ENCODE data around the gene CHRNA1.

Gene CHRNA1

DNA sequence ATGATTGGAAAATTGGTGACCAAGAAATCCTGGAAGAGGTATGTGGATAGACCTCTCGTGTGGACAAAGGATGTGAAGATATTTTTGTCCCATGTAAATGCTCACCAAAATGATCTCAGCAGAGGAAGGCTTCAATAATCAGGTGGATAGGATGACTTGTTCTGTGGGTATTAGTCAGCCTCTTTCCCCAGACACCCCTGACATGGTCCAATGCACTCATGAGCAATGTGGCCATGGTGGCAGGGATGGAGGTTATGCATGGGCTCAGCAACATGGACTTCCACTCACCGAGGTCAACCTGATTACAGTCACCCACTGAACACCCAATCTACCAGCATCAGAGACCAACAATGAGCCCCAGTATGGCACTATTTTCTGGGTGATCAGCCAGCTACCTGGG is 20.2 kb downstream of the CHRNA1 start:
- TF ChIP-seq, protein P1, sequence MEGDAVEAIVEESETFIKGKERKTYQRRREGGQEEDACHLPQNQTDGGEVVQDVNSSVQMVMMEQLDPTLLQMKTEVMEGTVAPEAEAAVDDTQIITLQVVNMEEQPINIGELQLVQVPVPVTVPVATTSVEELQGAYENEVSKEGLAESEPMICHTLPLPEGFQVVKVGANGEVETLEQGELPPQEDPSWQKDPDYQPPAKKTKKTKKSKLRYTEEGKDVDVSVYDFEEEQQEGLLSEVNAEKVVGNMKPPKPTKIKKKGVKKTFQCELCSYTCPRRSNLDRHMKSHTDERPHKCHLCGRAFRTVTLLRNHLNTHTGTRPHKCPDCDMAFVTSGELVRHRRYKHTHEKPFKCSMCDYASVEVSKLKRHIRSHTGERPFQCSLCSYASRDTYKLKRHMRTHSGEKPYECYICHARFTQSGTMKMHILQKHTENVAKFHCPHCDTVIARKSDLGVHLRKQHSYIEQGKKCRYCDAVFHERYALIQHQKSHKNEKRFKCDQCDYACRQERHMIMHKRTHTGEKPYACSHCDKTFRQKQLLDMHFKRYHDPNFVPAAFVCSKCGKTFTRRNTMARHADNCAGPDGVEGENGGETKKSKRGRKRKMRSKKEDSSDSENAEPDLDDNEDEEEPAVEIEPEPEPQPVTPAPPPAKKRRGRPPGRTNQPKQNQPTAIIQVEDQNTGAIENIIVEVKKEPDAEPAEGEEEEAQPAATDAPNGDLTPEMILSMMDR (IDR thresholded peaks at IDR 0.05; ENCODE audit: low read length, missing control alignments), result no peak
- no peak for DNase-seq (ENCODE audit: low read depth)
- H3K4me3 ChIP-seq (replicated peaks; ENCODE audit: low read depth, low read length), result no peak overlapping the region

DNA sequence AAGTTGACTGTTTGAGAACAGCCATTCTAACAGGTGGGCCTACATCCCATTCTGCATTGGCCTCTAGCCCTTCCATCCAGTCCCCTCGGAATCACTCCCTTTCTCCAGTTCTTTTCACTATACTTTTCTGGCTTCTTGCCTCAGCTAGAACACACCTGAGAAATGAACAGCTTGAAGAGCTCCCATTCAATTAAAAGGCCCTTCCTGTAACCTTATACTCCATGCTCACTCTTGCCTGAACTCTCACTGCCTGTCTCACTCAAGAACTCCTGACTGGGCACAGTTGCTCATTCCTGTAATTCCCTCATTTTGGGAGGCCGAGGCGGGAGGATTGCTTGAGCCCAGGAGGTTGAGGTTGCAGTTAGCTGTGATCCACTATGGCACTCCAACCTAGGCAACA is 23.6 kb downstream of the CHRNA1 start:
- no peak for DNase-seq (ENCODE audit: low read depth)
- TF ChIP-seq, protein P1 (IDR thresholded peaks at IDR 0.05; ENCODE audit: low read length, missing control alignments), result no peak
- no peak overlapping the region for H3K4me3 ChIP-seq (replicated peaks; ENCODE audit: low read depth, low read length)

DNA sequence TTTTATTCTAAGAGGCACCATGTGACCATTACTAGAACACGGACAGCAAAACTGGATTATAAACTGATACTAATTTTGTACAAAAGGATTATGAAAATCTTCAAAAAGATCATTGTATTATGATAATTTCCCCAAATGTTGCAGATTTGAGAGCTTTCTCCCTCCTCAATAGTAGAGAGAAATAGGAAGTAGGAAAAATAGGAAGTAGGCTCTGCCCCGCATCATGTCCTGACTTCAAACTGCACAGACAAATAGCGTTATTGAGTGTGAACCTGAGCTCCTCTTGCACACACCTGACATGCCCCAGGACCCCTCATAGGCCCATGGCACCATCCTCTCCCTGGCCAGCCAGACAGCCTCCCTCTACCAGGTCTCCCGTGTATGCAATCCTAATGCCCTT is 25.4 kb downstream of the CHRNA1 start:
- TF ChIP-seq, protein P1 (IDR thresholded peaks at IDR 0.05; ENCODE audit: low read length, missing control alignments), result no peak
- H3K4me3 ChIP-seq (replicated peaks; ENCODE audit: low read depth, low read length), result no peak overlapping the region
- no peak for DNase-seq (ENCODE audit: low read depth)

DNA sequence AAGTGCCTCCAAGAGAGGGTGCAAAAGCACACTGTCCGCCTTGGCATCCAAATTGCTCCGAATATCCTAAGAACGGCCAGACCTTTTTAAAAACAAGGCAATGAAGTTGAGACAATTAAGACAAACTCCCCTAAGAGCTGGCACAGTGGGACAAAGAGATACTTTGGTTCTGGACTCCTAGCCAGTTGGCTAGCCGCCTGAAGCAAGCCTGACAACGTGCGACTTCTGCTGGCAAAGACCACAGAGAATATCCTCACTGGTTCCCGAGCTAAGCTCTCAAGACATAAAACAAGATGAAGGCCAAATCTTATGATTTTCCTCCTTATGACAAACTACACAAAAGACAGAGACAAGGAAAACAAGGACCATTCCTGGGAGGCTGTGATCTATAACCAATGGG is 32.7 kb downstream of the CHRNA1 start:
- H3K4me3 ChIP-seq (replicated peaks; ENCODE audit: low read depth, low read length), result no peak overlapping the region
- TF ChIP-seq, protein P1 (IDR thresholded peaks at IDR 0.05; ENCODE audit: low read length, missing control alignments), result no peak
- no peak for DNase-seq (ENCODE audit: low read depth)

DNA sequence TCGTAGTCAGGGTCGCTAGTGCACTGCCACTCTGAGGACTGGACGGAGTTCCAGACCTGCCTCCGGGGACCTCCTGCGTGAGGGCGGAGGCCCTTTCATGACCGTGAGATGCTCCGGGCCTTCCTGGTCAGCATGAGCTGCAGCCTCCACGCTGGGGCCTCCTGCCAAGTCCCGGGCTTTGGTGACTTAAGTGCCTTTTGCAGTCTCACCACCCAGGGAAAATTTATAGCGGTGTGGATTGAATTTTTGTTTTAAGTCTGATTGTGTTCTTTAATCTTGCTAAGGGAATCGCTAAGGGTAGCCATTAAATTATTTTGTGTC is 33.6 kb downstream of the CHRNA1 start:
- H3K4me3 ChIP-seq (replicated peaks; ENCODE audit: low read depth, low read length), result no peak overlapping the region
- DNase-seq (ENCODE audit: low read depth), result no peak

DNA sequence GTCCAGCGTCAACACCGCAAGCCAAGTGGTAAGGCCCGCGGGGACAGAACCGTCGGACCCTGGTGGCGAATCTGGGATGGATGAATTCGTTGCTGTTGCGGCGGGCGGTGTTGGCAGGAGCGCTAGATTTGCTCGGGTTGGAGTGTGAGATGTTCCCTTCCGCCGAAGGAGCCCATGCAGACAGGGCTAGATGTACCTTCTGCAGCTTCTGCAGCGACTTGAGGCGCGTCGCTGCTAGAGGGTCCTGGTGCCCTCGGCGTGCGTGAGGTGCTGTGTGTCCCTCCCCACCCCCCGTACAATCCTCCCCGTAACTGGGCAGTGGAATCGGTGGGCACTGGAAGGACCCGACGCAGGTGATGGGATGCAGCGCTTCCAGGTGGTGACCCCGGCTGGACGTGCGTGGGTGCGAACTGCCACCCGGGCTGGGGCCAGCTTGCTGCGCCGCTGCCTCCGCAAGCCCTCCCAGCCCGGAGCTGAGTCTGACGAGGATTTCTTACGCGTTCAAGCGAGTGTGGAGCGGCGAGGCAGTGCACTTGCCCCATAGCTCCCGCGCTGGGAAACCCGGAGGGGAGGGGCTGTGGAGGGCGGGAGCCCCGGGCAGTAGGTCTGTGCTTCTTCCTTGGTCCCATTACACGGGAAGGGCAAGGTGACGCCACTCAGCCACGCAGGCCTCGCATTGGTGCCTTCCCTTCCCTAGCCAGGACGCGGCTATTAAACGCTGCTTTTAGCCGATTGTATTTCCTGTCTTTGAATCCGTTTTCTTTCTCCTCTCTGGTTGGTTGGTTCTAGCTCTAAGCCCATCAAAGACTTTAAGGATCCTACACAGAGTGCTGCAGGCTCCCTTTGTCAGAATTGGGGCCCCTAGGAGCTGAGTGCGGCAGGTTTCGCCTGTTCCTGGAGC is 34.2 kb downstream of the CHRNA1 start:
- DNase-seq (ENCODE audit: low read depth), result peak; percentile 12
- TF ChIP-seq, protein P1 (IDR thresholded peaks at IDR 0.05; ENCODE audit: low read length, missing control alignments), result no peak
- peak overlapping the region; percentile 39 for H3K4me3 ChIP-seq (replicated peaks; ENCODE audit: low read depth, low read length)

More for the DNA sequence above, 33.6 kb downstream of the CHRNA1 start:
- TF ChIP-seq, protein P1 (IDR thresholded peaks at IDR 0.05; ENCODE audit: low read length, missing control alignments), result no peak

DNA sequence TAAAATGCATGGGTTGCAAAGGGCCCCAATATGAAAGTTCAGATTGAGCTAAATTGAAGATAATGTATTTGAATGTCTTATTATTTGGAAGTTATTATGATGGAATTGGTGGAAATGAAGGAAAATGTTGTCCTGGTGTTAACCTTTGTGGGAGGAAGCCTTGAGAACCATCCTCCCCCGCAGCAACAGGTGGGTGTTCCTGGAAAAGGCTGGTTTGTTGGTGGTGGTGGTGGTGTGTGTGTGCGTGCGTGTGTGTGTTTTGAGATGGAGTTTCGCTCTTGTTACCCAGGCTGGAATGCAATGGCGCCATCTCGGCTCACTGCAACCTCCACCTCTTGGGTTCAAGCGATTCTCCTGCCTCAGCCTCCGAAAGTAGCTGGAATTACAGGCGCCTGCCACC is 36.2 kb downstream of the CHRNA1 start:
- no peak overlapping the region for H3K4me3 ChIP-seq (replicated peaks; ENCODE audit: low read depth, low read length)
- TF ChIP-seq, protein P1 (IDR thresholded peaks at IDR 0.05; ENCODE audit: low read length, missing control alignments), result no peak
- no peak for DNase-seq (ENCODE audit: low read depth)

Data from fibroblast of pulmonary artery (primary cell).